ENCODE measurements around the gene PDE6B.

- TF ChIP-seq CTCF (optimal IDR thresholded peaks at IDR 0.05 in 1 of 3, IDR thresholded peaks at IDR 0.05 in 1 of 3, conservative IDR thresholded peaks at IDR 0.05 in 1 of 3; ENCODE audit: extremely low read depth in 1 of 3, insufficient read depth in 2 of 3, low read length in 3 of 3) = no peak
- no peak for TF ChIP-seq EZH2 (IDR thresholded peaks at IDR 0.05; ENCODE audit: low read length)
These were observed 6.9 kb downstream of the PDE6B start for GRCh38 chr4:632196-632790.

All from keratinocyte (primary cell).